ENCODE results near the gene AOC2. TPM values are rescaled to one million over a fixed set of nuclear protein-coding genes. Genes with fewer than 3 reads are reported as not detected.

AOC2 gene
- total and polyA plus RNA-seq, 7 experiments from 2014 or later: 3.0 to 3.5 (median 3.2) TPM; not detected in 2

Small RNAs within 50 kb of the gene (microRNA-seq; reads per million reads assigned to microRNA genes)
- gene MIR6781 (ENCODE audit: borderline microRNAs expressed): not detected

Other genes with a start within 250 kb of the AOC2 start
- gene RETREG3, start 235.2 kb upstream of the AOC2 start, total RNA-seq: 100 to 1,000 TPM in 2 of 5 experiments, 10 to 100 TPM in 3; 53.3 to 132 (median 75.7) TPM
- gene RETREG3, start 235.2 kb upstream of the AOC2 start, polyA plus RNA-seq: 100 to 1,000 TPM; 131 to 136 TPM
- gene TUBG1, start 234.9 kb upstream of the AOC2 start, total RNA-seq: 10 to 100 TPM in 3 of 5 experiments, 1 to 10 TPM in 2; 7.8 to 54.4 (median 12.5) TPM
- 10 to 100 TPM in 1 of 2 donors, 1 to 10 TPM in 1; 4.8 to 12.5 TPM for gene TUBG1, start 234.9 kb upstream of the AOC2 start, polyA plus RNA-seq
- 10 to 100 TPM in 4 of 5 experiments, 1 to 10 TPM in 1; 9.0 to 20.3 (median 15.3) TPM for gene TUBG2, start 185.3 kb upstream of the AOC2 start, total RNA-seq
- 1 to 10 TPM; 4.9 to 8.7 TPM for gene TUBG2, start 185.3 kb upstream of the AOC2 start, polyA plus RNA-seq
- 1 to 10 TPM in 2 of 5 experiments, under 1 TPM in 1, not detected in 2; 0.89 to 1.6 (median 1.1) TPM for gene PLEKHH3, start 167.6 kb upstream of the AOC2 start, total RNA-seq
- gene PLEKHH3, start 167.6 kb upstream of the AOC2 start, polyA plus RNA-seq: not detected
- 1 to 10 TPM in 2 of 5 experiments, under 1 TPM in 3; 0.56 to 1.7 (median 0.67) TPM for gene CCR10, start 162.7 kb upstream of the AOC2 start, total RNA-seq
- under 1 TPM; 0.22 to 0.44 TPM for gene CCR10, start 162.7 kb upstream of the AOC2 start, polyA plus RNA-seq
- 1 to 10 TPM in 4 of 5 experiments, under 1 TPM in 1; 0.92 to 2.4 (median 2.1) TPM for gene CNTNAP1, start 162.0 kb upstream of the AOC2 start, total RNA-seq
- under 1 TPM; 0.04 to 0.86 TPM for gene CNTNAP1, start 162.0 kb upstream of the AOC2 start, polyA plus RNA-seq
- gene EZH1, start 99.5 kb upstream of the AOC2 start, total RNA-seq: 100 to 1,000 TPM in 2 of 5 experiments, 10 to 100 TPM in 3; 50.9 to 212 (median 95.4) TPM
- 10 to 100 TPM; 30.2 to 51.4 TPM for gene EZH1, start 99.5 kb upstream of the AOC2 start, polyA plus RNA-seq
- not detected for gene RAMP2, start 83.4 kb upstream of the AOC2 start, total RNA-seq
- not detected for gene RAMP2, start 83.4 kb upstream of the AOC2 start, polyA plus RNA-seq
- gene VPS25, start 71.1 kb upstream of the AOC2 start, total RNA-seq: 10 to 100 TPM; 24.3 to 60.6 (median 37.7) TPM
- gene VPS25, start 71.1 kb upstream of the AOC2 start, polyA plus RNA-seq: 10 to 100 TPM; 55.0 to 57.2 TPM
- under 1 TPM; 0.10 to 0.51 (median 0.24) TPM for gene WNK4, start 64.0 kb upstream of the AOC2 start, total RNA-seq
- not detected for gene WNK4, start 64.0 kb upstream of the AOC2 start, polyA plus RNA-seq
- gene COA3, start 45.9 kb upstream of the AOC2 start, total RNA-seq: 10 to 100 TPM in 4 of 5 experiments, 1 to 10 TPM in 1; 7.6 to 48.1 (median 27.6) TPM
- 100 to 1,000 TPM; 108 to 118 TPM for gene COA3, start 45.9 kb upstream of the AOC2 start, polyA plus RNA-seq
- gene CNTD1, start 45.7 kb upstream of the AOC2 start, total RNA-seq: not detected
- gene CNTD1, start 45.7 kb upstream of the AOC2 start, polyA plus RNA-seq: under 1 TPM; 0.24 to 0.32 TPM
- gene BECN1, start 20.3 kb upstream of the AOC2 start, total RNA-seq: 100 to 1,000 TPM in 3 of 5 experiments, 10 to 100 TPM in 2; 84.7 to 130 (median 107) TPM
- 100 to 1,000 TPM; 111 to 124 TPM for gene BECN1, start 20.3 kb upstream of the AOC2 start, polyA plus RNA-seq
- 100 to 1,000 TPM in 1 of 5 experiments, 10 to 100 TPM in 4; 53.8 to 116 (median 65.9) TPM for gene PSME3, start 11.2 kb upstream of the AOC2 start, total RNA-seq
- gene PSME3, start 11.2 kb upstream of the AOC2 start, polyA plus RNA-seq: 100 to 1,000 TPM; 109 to 116 TPM
- 1 to 10 TPM in 4 of 5 experiments, under 1 TPM in 1; 0.98 to 2.0 (median 1.1) TPM for gene AOC3, start 6.6 kb downstream of the AOC2 start, total RNA-seq
- not detected for gene AOC3, start 6.6 kb downstream of the AOC2 start, polyA plus RNA-seq
- gene G6PC1, start 56.2 kb downstream of the AOC2 start, total RNA-seq: not detected
- not detected for gene G6PC1, start 56.2 kb downstream of the AOC2 start, polyA plus RNA-seq
- gene AARSD1, start 119.9 kb downstream of the AOC2 start, total RNA-seq: 10 to 100 TPM; 46.5 to 86.7 (median 56.6) TPM
- gene AARSD1, start 119.9 kb downstream of the AOC2 start, polyA plus RNA-seq: 10 to 100 TPM; 45.2 to 48.5 TPM
- under 1 TPM in 2 of 5 experiments, not detected in 3; 0.69 to 0.94 TPM for gene PTGES3L, start 135.5 kb downstream of the AOC2 start, total RNA-seq
- not detected for gene PTGES3L, start 135.5 kb downstream of the AOC2 start, polyA plus RNA-seq
- gene RUNDC1, start 136.0 kb downstream of the AOC2 start, total RNA-seq: 10 to 100 TPM; 12.2 to 21.4 (median 19.4) TPM
- gene RUNDC1, start 136.0 kb downstream of the AOC2 start, polyA plus RNA-seq: 10 to 100 TPM; 13.2 to 17.0 TPM
- gene RPL27, start 153.8 kb downstream of the AOC2 start, total RNA-seq: 1,000 to 10,000 TPM in 4 of 5 experiments, 100 to 1,000 TPM in 1; 951 to 1,861 (median 1,662) TPM
- 1,000 to 10,000 TPM; 2,130 to 2,713 TPM for gene RPL27, start 153.8 kb downstream of the AOC2 start, polyA plus RNA-seq
- gene IFI35, start 162.2 kb downstream of the AOC2 start, total RNA-seq: 100 to 1,000 TPM in 1 of 5 experiments, 10 to 100 TPM in 4; 23.5 to 145 (median 32.1) TPM
- gene IFI35, start 162.2 kb downstream of the AOC2 start, polyA plus RNA-seq: 10 to 100 TPM; 49.8 to 50.6 TPM
- 10 to 100 TPM; 12.8 to 50.9 (median 34.9) TPM for gene VAT1, start 177.8 kb downstream of the AOC2 start, total RNA-seq
- 10 to 100 TPM; 34.9 to 52.3 TPM for gene VAT1, start 177.8 kb downstream of the AOC2 start, polyA plus RNA-seq
- gene RND2, start 180.7 kb downstream of the AOC2 start, total RNA-seq: under 1 TPM in 4 of 5 experiments, not detected in 1; 0.08 to 0.74 (median 0.38) TPM
- under 1 TPM; 0.15 to 0.33 TPM for gene RND2, start 180.7 kb downstream of the AOC2 start, polyA plus RNA-seq

All from naive thymus-derived CD4-positive, alpha-beta T cell (primary cell).